ENCODE measurements around the gene CDH4. TPM values are rescaled to one million over a fixed set of nuclear protein-coding genes. Genes with fewer than 3 reads are reported as not detected.

Gene CDH4
- total and polyA plus RNA-seq, 2 donors (not counting 3 experiments of a cell fraction or from before 2014, with no cell fraction given) = 0.17 to 0.51 TPM

DNA sequence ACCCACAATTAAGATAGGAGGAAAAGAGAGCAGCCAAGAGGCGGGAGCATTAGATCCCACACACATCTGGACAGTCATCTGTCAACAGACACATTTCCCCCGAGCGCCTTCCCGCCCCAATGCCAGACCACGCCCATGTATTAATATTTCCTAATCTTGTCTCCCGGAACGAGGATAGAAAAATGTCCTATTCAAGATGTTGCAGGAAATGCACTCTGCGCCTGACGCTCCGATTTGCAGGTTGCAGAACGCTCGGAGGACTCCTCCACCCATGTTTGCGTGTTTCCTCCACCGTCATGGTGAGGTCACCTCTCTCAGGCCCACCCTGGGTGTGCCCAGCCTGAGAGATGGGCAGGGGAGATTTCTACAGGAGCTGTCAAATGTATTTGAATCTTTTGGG, 598.4 kb downstream of the CDH4 start:
- intact Hi-C loops (cut with micrococcal nuclease) = no loop called here
- Histone ChIP-seq H3K36me3 (ENCODE audit: control insufficient read depth in 2 of 2, extremely low read depth in 1 of 2, insufficient read depth in 2 of 2, low read length in 2 of 2) (no peaks in the 10 kb centered on the region), H3K27ac (ENCODE audit: insufficient read depth, low read depth, low read length) (no peak overlapping the region), H3K79me2 (ENCODE audit: control insufficient read depth, insufficient read depth, low read length) (no peaks in the 10 kb centered on the region), H2AFZ (ENCODE audit: low read depth, low read length) (no peak overlapping the region), H3K27me3 (ENCODE audit: control insufficient read depth in 2 of 2, insufficient read depth in 2 of 2, low read length in 2 of 2) (no peaks in the 10 kb centered on the region), H3K4me2 (ENCODE audit: insufficient read depth, low read length) (no peak overlapping the region), H3K4me3 (replicated peaks in 1 of 3; ENCODE audit: insufficient read depth in 1 of 3, low read depth in 1 of 3, low read length in 3 of 3) (no peak overlapping the region), H3K9ac (replicated peaks; ENCODE audit: extremely low read depth, insufficient read depth, low read length) (no peak overlapping the region), H3K9me1 (replicated peaks; ENCODE audit: control insufficient read depth, extremely low read depth, insufficient read depth, low read length) (no peaks in the 10 kb centered on the region), H3K4me1 (ENCODE audit: control insufficient read depth, extremely low read depth, insufficient read depth, low read length) (no peaks in the 10 kb centered on the region), H3K9me3 (replicated peaks; ENCODE audit: control insufficient read depth, insufficient read depth, low read length) (peaks cover 1% of the 10 kb centered on the region), H4K20me1 (replicated peaks; ENCODE audit: control insufficient read depth, extremely low read depth, insufficient read depth, low read length) (no peaks in the 10 kb centered on the region)
- DNase-seq (ENCODE audit: low read depth, low spot score) (no peak), FAIRE-seq (no peak)
- BruUV-seq (replicated peaks) = no TSS peak
- dilution Hi-C loops (cut with MboI; ENCODE audit: extremely low pct_ligation_motif_present, low sequenced_read_pairs) = no loop called here
- TF ChIP-seq FOS (IDR thresholded peaks at IDR 0.05; ENCODE audit: borderline replicate concordance, insufficient read depth, low read length) (no peak), GATA2 (IDR thresholded peaks at IDR 0.05; ENCODE audit: insufficient read depth, insufficient read length, low read depth, low read length) (no peak), POLR2A (IDR thresholded peaks at IDR 0.05; ENCODE audit: low read depth, low read length) (no peak), MYC (IDR thresholded peaks at IDR 0.05; ENCODE audit: low read depth, low read length) (no peak), POLR2AphosphoS5 (IDR thresholded peaks at IDR 0.05; ENCODE audit: insufficient read depth, low read depth, low read length) (no peak), JUN (IDR thresholded peaks at IDR 0.05; ENCODE audit: borderline replicate concordance, insufficient read depth, insufficient read length, low read depth) (no peak), EZH2 (IDR thresholded peaks at IDR 0.05; ENCODE audit: borderline replicate concordance, low read depth, low read length, severe bottlenecking) (no peak)
- TF ChIP-seq, protein P1, sequence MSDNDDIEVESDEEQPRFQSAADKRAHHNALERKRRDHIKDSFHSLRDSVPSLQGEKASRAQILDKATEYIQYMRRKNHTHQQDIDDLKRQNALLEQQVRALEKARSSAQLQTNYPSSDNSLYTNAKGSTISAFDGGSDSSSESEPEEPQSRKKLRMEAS (IDR thresholded peaks at IDR 0.05; ENCODE audit: insufficient read depth, insufficient read length) = no peak
- TF ChIP-seq, protein P2, sequence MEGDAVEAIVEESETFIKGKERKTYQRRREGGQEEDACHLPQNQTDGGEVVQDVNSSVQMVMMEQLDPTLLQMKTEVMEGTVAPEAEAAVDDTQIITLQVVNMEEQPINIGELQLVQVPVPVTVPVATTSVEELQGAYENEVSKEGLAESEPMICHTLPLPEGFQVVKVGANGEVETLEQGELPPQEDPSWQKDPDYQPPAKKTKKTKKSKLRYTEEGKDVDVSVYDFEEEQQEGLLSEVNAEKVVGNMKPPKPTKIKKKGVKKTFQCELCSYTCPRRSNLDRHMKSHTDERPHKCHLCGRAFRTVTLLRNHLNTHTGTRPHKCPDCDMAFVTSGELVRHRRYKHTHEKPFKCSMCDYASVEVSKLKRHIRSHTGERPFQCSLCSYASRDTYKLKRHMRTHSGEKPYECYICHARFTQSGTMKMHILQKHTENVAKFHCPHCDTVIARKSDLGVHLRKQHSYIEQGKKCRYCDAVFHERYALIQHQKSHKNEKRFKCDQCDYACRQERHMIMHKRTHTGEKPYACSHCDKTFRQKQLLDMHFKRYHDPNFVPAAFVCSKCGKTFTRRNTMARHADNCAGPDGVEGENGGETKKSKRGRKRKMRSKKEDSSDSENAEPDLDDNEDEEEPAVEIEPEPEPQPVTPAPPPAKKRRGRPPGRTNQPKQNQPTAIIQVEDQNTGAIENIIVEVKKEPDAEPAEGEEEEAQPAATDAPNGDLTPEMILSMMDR (IDR thresholded peaks at IDR 0.05; ENCODE audit: extremely low read depth in 1 of 2, insufficient read depth in 1 of 2, low read depth in 1 of 2, low read length in 2 of 2) = no peak
- ChIA-PET CTCF (no interaction called here), POLR2A (no interaction called here)

Data from endothelial cell of umbilical vein (primary cell).